SJSA1 (cell line): ENCODE results near the gene SYCE1L. TPM values are rescaled to one million over a fixed set of nuclear protein-coding genes. Genes with fewer than 3 reads are reported as not detected.
A peak's percentile ranks its signal among the peaks of the same experiment; 100 is the strongest.
"Not testable (repeated sequence)": the region's sequence is repeated elsewhere in the genome, so short reads cannot be mapped to it uniquely, and the experiment has no call there.

Source experiments
- DNase-seq, 2 experiments: peaks; one replicate each; pipeline ENCODE4 v3.0.0-alpha.2; 2015 to 2020; ENCODE audit warnings: low spot score in 2 of 2, low read depth in 1 of 2
- H3K27ac ChIP-seq: fragments of 250-450 bp; sonication (Bioruptor Pico); 2 replicates; pipeline ENCODE4 v1.5.1; 2020; ENCODE audit warnings: mild to moderate bottlenecking, moderate library complexity
- H3K27me3 ChIP-seq: fragments of 250-450 bp; sonication (Bioruptor Pico); replicated peaks from 2 replicates; pipeline ENCODE4 v1.5.1; 2020; ENCODE audit warnings: mild to moderate bottlenecking, moderate library complexity
- H3K36me3 ChIP-seq: fragments of 250-450 bp; sonication (Bioruptor Pico); 2 replicates; pipeline ENCODE4 v1.5.1; 2020; ENCODE audit warnings: mild to moderate bottlenecking
- H3K4me1 ChIP-seq: fragments of 250-450 bp; sonication (Bioruptor Pico); replicated peaks from 2 replicates; pipeline ENCODE4 v1.6.1; 2021; ENCODE audit warnings: mild to moderate bottlenecking
- H3K4me3 ChIP-seq: fragments of 250-450 bp; sonication (Bioruptor Pico); 2 replicates; pipeline ENCODE4 v1.5.1; 2020; ENCODE audit warnings: mild to moderate bottlenecking
- H3K9me3 ChIP-seq: fragments of 250-450 bp; sonication (Bioruptor Pico); replicated peaks from 2 replicates; pipeline ENCODE4 v1.5.1; 2020; ENCODE audit warnings: mild to moderate bottlenecking
- total RNA-seq: library from RNA; depleted of rRNA; stranded (reverse); fragments of >200 nt; shearing (Covaris generic); gene quantifications from 2 replicates; pipeline ENCODE4 v1.2.3, GENCODE V29; 2014; rRNA removed

Gene SYCE1L
- total RNA-seq: 0.32 and 1.2 TPM in 2 replicates

GRCh38 chr16:77199211-77199610, at the start of gene SYCE1L:
SYCE1L (plus strand) TSS chr16:77199408; CDS start chr16:77199452, 44 bp downstream.
- H3K4me1 ChIP-seq: no peaks in the 10 kb centered on the region
- H3K36me3 ChIP-seq: peaks cover 47% of the 10 kb centered on the region
- H3K27ac ChIP-seq: no peak within 1 kb of the TSS
- no peak within 1 kb of the TSS for H3K4me3 ChIP-seq
- no peaks in the 10 kb centered on the region for H3K27me3 ChIP-seq
- no peak for DNase-seq
- no peaks in the 10 kb centered on the region for H3K9me3 ChIP-seq

DNA sequence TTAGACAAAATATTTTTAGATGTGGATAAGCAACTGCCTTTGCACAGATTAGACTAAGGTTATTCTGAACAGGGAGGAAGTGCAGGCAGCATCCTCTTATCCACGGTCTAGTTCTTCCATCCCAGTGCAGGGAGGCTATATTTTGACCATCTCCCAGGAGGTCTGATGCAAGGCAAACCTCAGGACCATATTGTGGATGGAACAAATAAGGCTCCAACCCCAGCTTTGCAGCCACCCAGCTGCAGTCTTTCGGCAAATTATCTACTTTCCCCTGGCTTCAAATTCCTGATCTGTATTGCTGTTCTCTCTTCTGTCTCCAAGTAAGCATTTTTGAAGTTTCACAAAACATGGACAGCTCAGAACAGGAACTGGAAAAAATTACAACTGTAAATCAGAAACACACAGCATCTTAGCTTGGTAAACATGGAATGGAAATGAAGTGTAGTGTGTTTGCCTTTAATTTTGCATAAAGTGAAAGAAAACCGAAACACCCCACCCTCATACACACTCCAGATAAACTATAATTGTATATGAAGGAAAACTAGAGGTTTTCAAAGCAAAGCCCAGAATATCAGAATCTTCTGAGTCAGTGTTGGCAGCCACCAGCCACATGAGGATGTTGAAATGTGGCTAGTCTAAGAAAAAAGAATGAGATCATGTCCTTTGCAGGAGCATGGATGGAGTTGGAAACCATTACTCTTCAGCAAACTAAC, 41.7 kb upstream of the SYCE1L start:
- Histone ChIP-seq H3K4me3 (no peak overlapping the region), H3K9me3 (no peaks in the 10 kb centered on the region), H3K27ac (no peak overlapping the region), H3K4me1 (no peaks in the 10 kb centered on the region), H3K27me3 (no peaks in the 10 kb centered on the region), H3K36me3 (no peaks in the 10 kb centered on the region)
- no peak for DNase-seq

GRCh38 chr16:77158293-77158692, 40.9 kb upstream of the SYCE1L start:
- no peak for DNase-seq
- Histone ChIP-seq H3K36me3 (no peaks in the 10 kb centered on the region), H3K9me3 (no peaks in the 10 kb centered on the region), H3K27ac (no peak overlapping the region), H3K4me3 (no peak overlapping the region), H3K4me1 (no peaks in the 10 kb centered on the region), H3K27me3 (no peaks in the 10 kb centered on the region)

GRCh38 chr16:77165006-77165405, 34.2 kb upstream of the SYCE1L start:
- no peak overlapping the region for H3K27ac ChIP-seq
- no peaks in the 10 kb centered on the region for H3K4me1 ChIP-seq
- no peaks in the 10 kb centered on the region for H3K36me3 ChIP-seq
- H3K27me3 ChIP-seq: peaks cover 7% of the 10 kb centered on the region; the same call in 1 of the 2 replicates
- no peak overlapping the region for H3K4me3 ChIP-seq
- no peak for DNase-seq
- H3K9me3 ChIP-seq: no peaks in the 10 kb centered on the region

DNA sequence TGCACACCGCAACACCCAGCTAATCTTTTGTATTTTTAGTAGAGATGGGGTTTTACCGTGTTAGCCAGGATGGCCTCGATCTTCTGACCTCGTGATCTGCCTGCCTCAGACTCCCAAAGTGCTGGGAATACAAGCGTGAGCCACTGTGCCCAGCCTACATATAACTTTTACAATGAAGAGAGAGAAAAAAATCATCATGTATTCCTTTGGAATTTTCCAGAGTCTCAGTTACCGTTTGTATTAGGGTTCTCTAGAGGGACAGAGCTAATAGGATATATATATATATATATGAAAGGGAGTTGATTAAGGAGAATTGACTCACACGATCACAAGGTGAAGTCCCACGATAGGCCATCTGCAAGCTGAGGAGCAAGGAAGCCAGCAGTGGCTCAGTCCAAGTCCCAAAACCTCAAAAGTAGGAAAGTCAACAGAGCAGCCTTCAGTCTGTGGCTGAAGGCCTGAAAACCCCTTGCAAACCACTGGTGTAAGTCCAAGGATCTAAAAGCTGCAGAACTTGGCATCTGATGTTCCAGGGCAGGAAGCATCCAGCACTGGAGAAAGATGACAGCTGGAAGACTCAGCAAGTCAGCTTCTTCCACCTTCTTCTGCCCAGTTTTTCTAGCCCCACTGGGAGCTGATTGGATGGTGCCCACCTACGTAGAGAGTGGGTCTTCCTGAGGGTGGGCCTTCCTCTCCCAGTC, 33.5 kb upstream of the SYCE1L start:
- not testable (repeated sequence) for H3K9me3 ChIP-seq, H3K36me3 ChIP-seq, H3K27me3 ChIP-seq, DNase-seq, H3K27ac ChIP-seq, H3K4me3 ChIP-seq, H3K4me1 ChIP-seq

DNA sequence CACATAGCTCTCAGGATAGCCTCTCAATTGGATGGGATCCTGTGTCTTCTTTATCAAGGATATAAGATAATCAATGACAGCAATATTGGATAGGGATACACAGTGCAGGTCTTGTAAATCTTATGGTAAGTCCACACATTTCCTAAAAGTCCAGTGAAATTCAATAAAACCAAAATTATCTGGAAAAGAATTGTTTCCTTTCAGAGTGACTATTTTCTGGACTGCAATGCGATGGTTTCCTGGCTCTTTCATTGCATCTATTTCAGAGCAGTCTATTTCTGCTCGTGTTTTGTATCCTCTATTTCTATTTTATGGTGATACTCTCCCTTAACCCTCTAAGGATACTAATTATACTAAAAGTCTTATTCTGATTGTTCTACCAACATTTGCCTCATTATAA, 32.5 kb upstream of the SYCE1L start:
- Histone ChIP-seq H3K4me1 (no peaks in the 10 kb centered on the region), H3K4me3 (no peak overlapping the region), H3K27me3 (peaks cover 7% of the 10 kb centered on the region; the same call in 1 of the 2 replicates), H3K9me3 (no peaks in the 10 kb centered on the region), H3K27ac (no peak overlapping the region), H3K36me3 (no peaks in the 10 kb centered on the region)
- DNase-seq: no peak

GRCh38 chr16:77168901-77169300, 30.3 kb upstream of the SYCE1L start:
- Histone ChIP-seq H3K27me3 (peaks cover 7% of the 10 kb centered on the region; the same call in 1 of the 2 replicates), H3K9me3 (no peaks in the 10 kb centered on the region), H3K27ac (no peak overlapping the region), H3K4me1 (no peaks in the 10 kb centered on the region), H3K36me3 (no peaks in the 10 kb centered on the region), H3K4me3 (no peak overlapping the region)
- no peak for DNase-seq

- Histone ChIP-seq H3K4me1 (no peaks in the 10 kb centered on the region), H3K27ac (no peak overlapping the region), H3K9me3 (no peaks in the 10 kb centered on the region), H3K27me3 (peaks cover 7% of the 10 kb centered on the region; the same call in 1 of the 2 replicates), H3K4me3 (no peak overlapping the region), H3K36me3 (no peaks in the 10 kb centered on the region)
- DNase-seq: peak in 1 of 2 experiments; percentile 11
Measured at GRCh38 chr16:77169650-77170236, 29.5 kb upstream of the SYCE1L start.

DNA sequence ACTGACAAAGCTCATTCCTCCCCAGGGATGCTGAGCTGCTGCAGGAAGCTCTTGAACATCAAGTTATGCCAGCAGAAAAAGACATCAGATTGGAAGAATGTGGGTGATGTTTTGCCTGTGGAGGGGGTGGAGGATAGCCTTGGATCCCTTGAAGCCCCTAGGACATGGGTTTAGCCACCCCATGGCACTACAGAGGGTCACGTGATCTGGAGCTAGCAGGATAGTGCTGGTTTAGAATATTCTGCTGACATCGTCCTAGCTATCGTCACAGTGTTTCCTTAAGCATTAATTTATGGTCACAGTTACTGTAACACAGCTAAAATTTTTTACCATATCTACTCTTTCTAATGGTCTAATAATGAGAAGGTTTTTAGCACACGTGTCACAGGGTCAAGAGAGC, 28.4 kb upstream of the SYCE1L start:
- H3K9me3 ChIP-seq: no peaks in the 10 kb centered on the region
- H3K27me3 ChIP-seq: peaks cover 7% of the 10 kb centered on the region; the same call in 1 of the 2 replicates
- H3K27ac ChIP-seq: no peak overlapping the region
- no peak overlapping the region for H3K4me3 ChIP-seq
- DNase-seq: no peak
- no peaks in the 10 kb centered on the region for H3K36me3 ChIP-seq
- no peaks in the 10 kb centered on the region for H3K4me1 ChIP-seq

DNA sequence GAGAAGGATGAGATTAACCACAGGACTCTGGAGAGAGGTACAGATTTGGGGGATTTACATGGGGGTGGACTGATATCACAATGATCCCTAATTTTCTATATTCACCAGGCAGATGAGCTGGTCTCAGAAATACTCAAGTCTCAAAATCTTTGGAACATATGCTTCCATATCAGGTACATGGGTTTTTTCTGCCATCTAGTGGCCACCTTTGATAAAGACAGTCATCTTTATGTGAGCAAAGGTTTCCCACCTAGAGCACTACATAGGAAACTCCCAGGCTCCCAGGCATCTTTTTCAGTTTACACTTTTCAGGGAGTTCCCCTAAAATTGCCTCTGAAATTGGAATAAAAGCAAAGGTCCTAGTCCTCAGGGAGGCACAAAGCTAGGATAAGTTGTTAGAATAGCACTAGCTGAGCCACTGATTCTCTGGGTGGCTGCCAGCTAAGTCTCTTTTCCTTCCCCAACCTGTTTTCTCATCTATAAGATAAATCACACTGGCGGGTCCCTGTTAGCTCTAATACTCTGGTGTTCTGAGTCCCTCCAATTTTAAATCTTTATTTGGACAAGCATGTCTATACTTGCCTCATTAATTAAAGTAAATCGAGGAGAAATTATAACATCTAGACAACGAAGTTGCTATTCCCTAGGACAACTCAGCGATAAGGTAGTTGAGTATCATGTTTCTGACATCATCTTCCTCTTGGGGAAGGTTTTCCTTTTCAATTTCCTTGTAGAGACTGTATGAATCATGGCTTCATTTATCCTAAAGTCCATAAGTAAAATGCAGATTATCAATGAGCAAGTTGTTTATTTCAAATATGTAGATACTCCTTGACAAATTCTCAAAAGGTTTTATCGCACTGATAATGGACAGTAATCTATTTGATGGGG, 27.2 kb upstream of the SYCE1L start:
- H3K27me3 ChIP-seq: peaks cover 7% of the 10 kb centered on the region; the same call in 1 of the 2 replicates
- H3K36me3 ChIP-seq: no peaks in the 10 kb centered on the region
- no peaks in the 10 kb centered on the region for H3K9me3 ChIP-seq
- DNase-seq: peak in 1 of 2 experiments; percentile 28
- no peak overlapping the region for H3K4me3 ChIP-seq
- H3K27ac ChIP-seq: no peak overlapping the region
- H3K4me1 ChIP-seq: no peaks in the 10 kb centered on the region

- no peaks in the 10 kb centered on the region for H3K36me3 ChIP-seq
- no peaks in the 10 kb centered on the region for H3K4me1 ChIP-seq
- H3K27me3 ChIP-seq: peaks cover 7% of the 10 kb centered on the region; the same call in 1 of the 2 replicates
- no peak for DNase-seq
- H3K4me3 ChIP-seq: no peak overlapping the region
- no peaks in the 10 kb centered on the region for H3K9me3 ChIP-seq
- no peak overlapping the region for H3K27ac ChIP-seq
Measured at GRCh38 chr16:77172951-77173350, 26.3 kb upstream of the SYCE1L start.

DNA sequence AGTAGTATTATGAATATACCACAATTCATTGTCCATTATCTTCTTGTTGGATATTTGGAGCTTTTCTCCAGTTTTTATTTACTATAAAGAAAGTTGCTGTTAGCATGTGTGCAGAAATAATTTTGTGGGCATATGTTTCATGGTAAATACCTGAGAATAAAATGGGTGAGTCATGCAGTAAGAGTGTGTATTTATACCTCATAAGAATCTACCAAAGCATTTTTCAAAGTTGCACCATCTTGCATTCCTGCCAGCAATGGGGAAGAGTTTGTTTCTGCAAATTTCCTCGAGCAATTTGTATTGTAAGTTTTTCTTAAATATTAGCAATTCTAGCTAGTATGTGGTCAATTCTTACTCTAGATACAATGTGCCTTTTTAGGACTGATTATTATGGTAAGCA, 16.1 kb upstream of the SYCE1L start:
- H3K9me3 ChIP-seq: no peaks in the 10 kb centered on the region
- H3K27me3 ChIP-seq: no peaks in the 10 kb centered on the region
- H3K36me3 ChIP-seq: no peaks in the 10 kb centered on the region
- no peak overlapping the region for H3K4me3 ChIP-seq
- no peaks in the 10 kb centered on the region for H3K4me1 ChIP-seq
- no peak for DNase-seq
- H3K27ac ChIP-seq: no peak overlapping the region

GRCh38 chr16:77186298-77186697, 12.9 kb upstream of the SYCE1L start:
- H3K4me3 ChIP-seq, DNase-seq, H3K27me3 ChIP-seq, H3K27ac ChIP-seq, H3K9me3 ChIP-seq, H3K4me1 ChIP-seq, H3K36me3 ChIP-seq: not testable (repeated sequence)
